ENCODE measurements around the gene LETM1. TPM values are rescaled to one million over a fixed set of nuclear protein-coding genes. Genes with fewer than 3 reads are reported as not detected.

The LETM1 gene
- total RNA-seq (2022; extraction: Qiagen RNA extraction; ENCODE audit: low read depth): 25.0 to 31.7 TPM (median 28.9 TPM) in 5 replicates

GRCh38 chr4:1856071-1856942 lies at the start of gene LETM1:
Gene LETM1 (minus strand): TSS chr4:1856156. CDS start chr4:1855950, 206 bp downstream.

GRCh38 chr4:1870578-1871443 lies 14.9 kb upstream of the LETM1 start, which contains the start of gene NSD2:
Gene NSD2 (plus strand): TSS chr4:1871393. CDS start chr4:1900655, 29,262 bp downstream.

GRCh38 chr4:1792832-1793495 lies 63.0 kb downstream of the LETM1 start, which contains the start of gene FGFR3:
Gene FGFR3 (plus strand): TSS chr4:1793293. CDS start chr4:1793935, 642 bp downstream.

Other genes starting within 250 kb of the LETM1 start
- 0.87 to 1.5 TPM (median 1.1 TPM) in 5 replicates for gene FAM53A, start 171.8 kb downstream of the LETM1 start, total RNA-seq (2022; extraction: Qiagen RNA extraction; ENCODE audit: low read depth)
- 68.5 to 72.2 TPM (median 71.6 TPM) in 5 replicates for gene SLBP, start 143.8 kb downstream of the LETM1 start, total RNA-seq (2022; extraction: Qiagen RNA extraction; ENCODE audit: low read depth)
- gene TMEM129, start 134.8 kb downstream of the LETM1 start, total RNA-seq (2022; extraction: Qiagen RNA extraction; ENCODE audit: low read depth): 16.8 to 26.5 TPM (median 23.4 TPM) in 5 replicates
- gene TACC3, start 134.6 kb downstream of the LETM1 start, total RNA-seq (2022; extraction: Qiagen RNA extraction; ENCODE audit: low read depth): 76.1 to 94.4 TPM (median 88.2 TPM) in 5 replicates
- 1.2 to 3.1 TPM (median 2.8 TPM) in 5 replicates for gene FGFR3, start 62.9 kb downstream of the LETM1 start, total RNA-seq (2022; extraction: Qiagen RNA extraction; ENCODE audit: low read depth)
- gene NSD2, start 15.2 kb upstream of the LETM1 start, total RNA-seq (2022; extraction: Qiagen RNA extraction; ENCODE audit: low read depth): 37.8 to 46.7 TPM (median 42.9 TPM) in 5 replicates
- gene NELFA, start 152.8 kb upstream of the LETM1 start, total RNA-seq (2022; extraction: Qiagen RNA extraction; ENCODE audit: low read depth): 18.2 to 24.0 TPM (median 22.6 TPM) in 5 replicates
- gene NAT8L, start 203.2 kb upstream of the LETM1 start, total RNA-seq (2022; extraction: Qiagen RNA extraction; ENCODE audit: low read depth): 10.0 to 14.0 TPM (median 13.2 TPM) in 5 replicates